Measurements from ENCODE around the gene SENP6.

Gene SENP6

DNA sequence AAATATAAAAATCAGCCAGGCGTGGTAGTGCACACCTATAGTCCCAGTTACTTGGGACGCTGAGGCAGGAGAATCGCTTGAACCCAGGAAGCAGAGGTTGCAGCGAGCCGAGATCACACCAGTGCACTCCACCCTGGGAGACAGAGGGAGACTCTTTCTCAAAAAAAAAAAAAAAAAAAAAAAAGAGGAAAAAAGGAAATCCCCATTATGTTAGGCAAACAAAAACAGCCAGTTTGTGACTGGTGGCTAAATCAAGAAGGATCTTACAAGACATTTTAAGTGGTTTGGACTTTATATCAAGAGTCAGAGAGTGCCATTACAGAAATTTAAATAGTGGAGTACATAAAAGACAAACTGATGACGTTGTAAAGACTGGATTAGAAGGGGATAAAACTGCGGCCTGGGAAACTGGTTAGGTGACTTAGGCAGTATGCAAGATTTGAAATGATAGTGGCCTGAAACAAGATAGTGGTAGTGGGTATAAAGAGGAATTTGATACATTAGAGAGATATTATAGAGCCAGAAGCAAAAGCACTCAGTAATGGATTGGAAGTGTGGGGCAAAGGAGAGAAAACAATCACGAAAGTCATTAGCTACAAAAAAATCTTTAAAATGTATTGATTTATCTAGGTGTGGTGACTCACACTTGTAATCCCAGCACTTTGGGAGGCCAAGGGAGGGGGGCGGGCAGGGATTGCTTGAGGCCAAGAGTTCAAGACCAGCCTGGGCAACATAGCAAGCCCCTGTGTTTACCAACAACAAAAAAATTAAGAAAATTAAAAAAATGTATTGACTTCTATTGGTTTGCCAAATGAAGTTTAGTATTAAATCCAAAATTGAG lies 145.7 kb downstream of the SENP6 start:
- no peak for DNase-seq (ENCODE audit: low read depth in 1 of 2, low spot score in 1 of 2)

DNA sequence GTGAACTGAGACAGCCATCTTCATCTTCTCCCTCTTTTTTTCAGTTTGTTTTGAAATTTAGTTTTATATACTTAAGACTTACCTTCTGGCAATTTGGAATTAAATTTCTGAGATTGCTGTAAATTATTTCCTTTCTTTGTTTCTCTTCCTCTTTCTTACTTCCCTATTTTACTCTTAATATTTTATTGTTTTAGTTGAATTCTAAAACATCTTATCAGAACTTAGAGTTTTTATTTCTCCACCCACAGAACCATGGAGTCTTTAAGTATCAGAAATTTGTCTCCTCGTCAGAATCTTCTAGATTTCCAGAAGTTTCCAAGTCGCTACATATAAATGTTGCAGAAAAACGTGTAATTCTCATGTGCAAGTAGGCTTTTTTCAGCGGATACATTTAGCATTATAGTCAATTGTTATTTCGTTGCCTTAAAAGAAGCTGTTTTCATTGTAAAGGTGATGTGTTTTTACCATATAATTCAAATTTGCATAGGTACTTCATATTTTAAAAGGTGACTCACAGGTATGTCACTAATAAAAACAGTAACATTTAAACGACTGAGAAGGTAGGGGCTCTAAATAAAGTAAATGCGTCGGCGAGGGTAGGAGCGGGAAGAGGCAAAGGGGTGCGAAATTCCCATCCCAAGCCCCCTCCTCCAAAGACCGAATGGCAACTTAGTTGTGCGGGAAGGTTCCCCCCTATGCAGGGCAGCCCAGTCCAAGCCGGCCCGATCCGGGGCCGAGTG lies 146.5 kb downstream of the SENP6 start:
- DNase-seq (ENCODE audit: low read depth in 1 of 2, low spot score in 1 of 2): no peak

DNA sequence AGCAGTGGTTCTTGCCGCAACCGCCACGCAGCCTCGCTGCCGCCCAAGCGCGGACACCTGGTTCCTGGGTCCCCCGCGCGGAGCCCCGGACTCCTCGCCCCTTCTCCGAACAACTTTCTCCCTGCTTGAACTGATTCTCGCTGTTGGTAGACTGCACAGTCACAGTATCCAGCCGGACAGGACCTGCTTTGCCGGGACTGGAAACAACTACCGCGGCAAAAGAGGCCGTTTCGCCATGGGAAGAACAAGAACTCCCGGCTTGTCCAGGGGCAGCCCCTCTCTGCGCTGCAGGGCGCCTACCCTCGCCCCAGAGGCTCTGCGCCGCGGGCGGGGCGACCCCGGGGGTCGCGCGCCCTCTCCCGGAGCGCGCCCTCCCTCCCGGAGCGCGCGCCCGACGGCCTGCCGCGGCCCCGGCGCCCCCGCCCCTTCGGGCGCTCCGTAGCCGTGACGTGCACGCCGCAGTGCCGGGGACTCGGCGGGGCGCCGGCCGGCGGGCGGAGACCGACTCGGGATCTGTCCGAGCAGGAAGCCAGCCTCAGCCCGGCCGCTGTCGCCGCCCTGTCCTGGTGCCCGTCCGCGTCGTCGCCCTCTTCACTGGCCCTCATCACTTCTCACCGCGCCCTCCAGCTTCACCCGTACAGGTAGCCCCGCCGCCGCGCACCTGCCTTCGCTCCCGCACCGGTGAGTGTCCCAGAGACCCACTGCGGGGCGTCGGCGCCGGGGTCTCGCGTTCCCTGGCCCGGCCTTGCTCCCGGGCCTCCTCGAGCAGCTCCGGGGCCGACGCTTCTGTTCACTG lies 147.3 kb downstream of the SENP6 start, which contains the start of gene MYO6:
Gene MYO6, plus strand, starts transcription at position 497 of the 796 bp plus-strand sequence. CDS start 68,309 bp downstream, outside the sequence.
- no peak for DNase-seq (ENCODE audit: low read depth in 1 of 2, low spot score in 1 of 2)

DNA sequence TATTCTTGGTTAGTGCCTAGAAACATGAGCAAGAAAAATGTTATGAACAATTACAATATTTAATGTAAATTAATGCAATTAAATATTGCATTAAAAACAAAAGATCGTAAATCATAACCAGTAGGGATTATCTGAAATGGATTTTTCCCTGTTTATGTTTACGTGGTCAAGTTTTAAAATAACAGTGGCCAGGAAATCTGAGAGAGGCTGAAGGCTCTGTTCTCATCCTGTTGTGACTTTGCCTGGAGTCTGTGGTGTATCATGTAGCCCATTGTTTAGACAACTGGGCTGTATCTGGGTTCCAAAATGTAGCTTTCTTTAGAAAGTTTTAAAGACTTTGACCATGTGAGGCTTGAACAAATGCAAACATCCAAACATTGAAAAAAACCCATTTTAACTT lies 149.8 kb downstream of the SENP6 start:
- DNase-seq (ENCODE audit: low read depth in 1 of 2, low spot score in 1 of 2): no peak

DNA sequence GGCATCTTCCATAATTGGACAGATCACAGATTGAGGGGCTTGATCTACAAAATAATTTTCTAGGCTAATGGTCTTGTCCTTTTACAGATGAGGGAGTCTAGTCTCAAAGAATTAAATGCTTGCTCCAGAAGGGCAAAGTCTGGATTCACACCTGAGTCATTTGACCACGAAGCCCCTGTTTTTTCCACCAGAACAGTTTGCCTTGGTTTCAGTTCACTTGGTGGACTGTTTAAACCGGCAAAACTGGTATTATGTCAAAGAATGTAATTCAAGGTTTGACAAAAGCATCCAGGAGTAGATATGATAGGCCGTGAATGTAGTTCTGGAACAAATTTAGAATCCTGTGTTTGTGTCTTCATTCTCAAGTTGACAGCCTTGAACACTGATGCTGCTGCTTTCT lies 150.7 kb downstream of the SENP6 start:
- no peak for DNase-seq (ENCODE audit: low read depth in 1 of 2, low spot score in 1 of 2)

DNA sequence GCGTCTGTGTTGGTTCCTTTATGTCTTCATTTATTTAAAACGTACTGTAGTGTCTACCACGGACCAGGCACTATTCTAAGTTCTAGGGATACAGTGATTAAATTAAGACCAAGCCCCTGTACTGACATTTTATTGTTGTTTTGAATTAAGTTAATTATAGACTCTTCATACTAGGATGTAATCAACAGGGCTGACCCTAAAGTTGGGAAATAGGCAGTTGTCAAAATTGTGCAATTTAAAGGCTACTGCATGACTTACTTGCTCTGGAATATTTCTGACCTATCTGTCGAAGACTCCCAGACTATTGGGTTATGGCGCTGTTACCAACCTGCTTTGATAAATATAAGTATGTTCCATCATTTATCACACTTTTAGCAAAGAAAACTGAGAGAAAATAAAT lies 154.0 kb downstream of the SENP6 start:
- DNase-seq (ENCODE audit: low read depth in 1 of 2, low spot score in 1 of 2): no peak

DNA sequence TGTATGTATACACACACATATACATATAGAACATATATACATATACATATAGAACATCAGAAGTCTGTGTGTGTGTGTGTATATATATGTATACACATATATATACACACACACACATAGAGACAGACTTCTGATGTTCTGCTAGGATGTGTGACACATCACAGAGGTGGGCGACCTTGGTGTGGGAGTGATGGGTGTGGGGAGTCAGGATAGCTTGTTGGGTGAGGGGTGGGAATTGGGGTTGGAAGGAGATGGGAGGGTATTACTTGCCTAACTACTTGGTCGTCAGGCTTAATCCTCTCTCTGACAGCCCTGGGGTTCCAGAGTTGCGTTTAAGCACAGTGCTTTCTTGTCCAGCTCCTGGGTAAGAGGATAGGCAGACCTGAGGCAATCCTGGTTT lies 155.6 kb downstream of the SENP6 start:
- DNase-seq (ENCODE audit: low read depth in 1 of 2, low spot score in 1 of 2): no peak

DNA sequence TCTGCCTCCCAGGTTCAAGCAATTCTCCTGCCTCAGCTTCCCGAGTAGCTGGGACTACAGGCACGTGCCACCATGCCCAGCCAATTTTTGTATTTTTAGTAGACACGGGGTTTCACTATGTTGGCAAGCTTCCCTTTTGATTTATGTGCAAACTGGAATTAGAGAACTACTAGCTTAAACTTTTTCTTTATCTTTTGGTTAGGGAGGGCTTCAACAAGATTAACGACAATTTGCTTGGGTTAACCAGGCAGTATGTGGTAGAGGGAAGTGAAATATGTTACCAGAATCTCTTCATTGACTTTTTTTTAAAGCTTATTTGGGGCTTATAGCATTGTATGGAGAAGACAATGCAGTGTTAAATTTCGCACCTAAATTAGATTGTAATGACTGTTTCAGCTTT lies 156.4 kb downstream of the SENP6 start:
- no peak for DNase-seq (ENCODE audit: low read depth in 1 of 2, low spot score in 1 of 2)

DNA sequence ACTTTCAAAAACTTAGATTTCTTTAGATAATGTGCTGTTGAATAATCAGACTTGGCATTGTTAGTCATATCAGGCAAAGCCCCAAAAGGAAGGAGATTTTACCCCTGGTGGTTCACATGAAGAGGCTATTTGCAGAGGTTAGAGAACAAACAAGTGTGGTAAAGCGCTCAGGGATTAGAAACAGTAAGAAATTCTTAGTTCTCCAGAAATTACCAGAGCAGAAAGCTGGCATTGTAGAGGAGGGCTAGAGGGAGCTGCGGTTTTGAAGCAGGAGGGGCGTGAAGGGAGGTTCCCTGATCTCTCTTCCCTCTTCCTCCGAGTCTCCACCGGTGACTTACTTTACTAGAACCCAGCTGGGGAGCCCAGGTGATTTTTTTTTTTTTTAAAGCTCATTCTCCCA lies 157.5 kb downstream of the SENP6 start:
- no peak for DNase-seq (ENCODE audit: low read depth in 1 of 2, low spot score in 1 of 2)

DNA sequence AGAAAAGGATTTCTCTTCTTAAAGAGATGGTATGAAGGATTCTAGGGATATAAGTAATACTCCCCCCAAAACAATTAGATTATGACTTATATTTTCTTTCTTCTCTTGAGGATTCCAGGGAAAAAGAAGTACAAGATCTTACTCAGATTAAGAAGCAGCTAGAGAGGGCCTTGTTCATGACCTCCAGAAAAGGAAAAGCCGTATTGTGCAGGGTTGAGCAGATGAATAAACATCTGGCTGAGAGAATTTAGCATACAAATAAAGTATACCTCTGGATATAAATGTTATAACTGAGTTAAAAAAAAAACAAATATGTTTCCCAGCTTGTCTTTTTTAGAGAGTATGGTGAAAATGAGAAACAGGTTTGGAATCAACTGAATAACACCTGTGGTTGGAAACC lies 158.6 kb downstream of the SENP6 start:
- DNase-seq (ENCODE audit: low read depth in 1 of 2, low spot score in 1 of 2): no peak

DNA sequence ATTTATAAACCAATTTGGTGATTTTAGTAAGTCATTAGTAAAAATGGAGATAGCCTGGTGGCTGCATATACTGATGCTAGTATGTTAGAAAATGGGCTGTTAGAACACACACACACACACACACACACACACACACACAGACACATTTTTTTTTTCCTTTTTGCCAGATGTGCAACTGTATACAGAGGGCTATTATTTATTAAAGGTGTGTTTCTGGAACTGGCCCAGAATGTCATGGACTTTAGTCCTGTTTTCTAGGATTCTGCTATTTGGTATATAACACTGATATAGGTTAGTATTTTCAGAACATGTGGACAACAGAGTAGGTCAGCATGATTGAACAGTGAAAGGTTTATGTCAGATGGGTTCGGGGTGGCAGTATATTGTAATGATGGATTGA lies 159.8 kb downstream of the SENP6 start:
- no peak for DNase-seq (ENCODE audit: low read depth in 1 of 2, low spot score in 1 of 2)

DNA sequence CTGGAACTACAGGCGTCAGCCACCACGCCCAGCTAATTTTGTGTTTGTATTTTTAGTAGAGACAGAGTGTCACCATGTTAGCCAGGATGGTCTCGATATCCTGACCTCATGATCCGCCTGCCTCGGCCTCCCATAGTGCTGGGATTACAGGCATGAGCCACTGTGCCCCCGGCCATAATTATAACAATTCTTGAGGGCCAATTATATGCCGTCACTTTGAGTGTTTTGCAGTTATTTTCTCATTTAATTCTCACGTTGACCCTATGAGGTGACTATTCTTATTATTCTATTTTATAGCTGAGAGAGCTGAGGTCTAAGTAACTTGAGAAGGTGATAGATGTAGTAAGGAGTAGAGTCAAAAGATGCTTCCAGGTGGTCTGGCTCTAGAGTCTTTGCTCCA lies 160.4 kb downstream of the SENP6 start:
- no peak for DNase-seq (ENCODE audit: low read depth in 1 of 2, low spot score in 1 of 2)

DNA sequence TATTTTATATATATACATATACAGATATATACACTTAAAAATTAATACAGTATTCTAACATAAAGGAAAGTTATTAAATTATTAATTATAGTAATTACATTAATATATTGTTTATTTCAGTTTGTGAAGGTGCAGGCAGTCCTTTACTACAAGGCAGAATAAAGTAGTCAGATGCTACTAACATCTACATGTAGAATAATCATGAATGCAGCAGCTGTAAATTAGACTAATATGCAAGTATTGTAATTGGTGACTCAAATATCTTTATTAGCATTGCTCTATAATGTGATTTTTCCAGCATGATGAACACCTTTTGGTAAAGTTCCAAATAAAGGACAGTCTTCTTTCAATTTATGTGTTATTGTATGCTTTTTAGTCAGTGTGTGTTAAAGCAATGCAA lies 164.7 kb downstream of the SENP6 start:
- DNase-seq (ENCODE audit: low read depth in 1 of 2, low spot score in 1 of 2): no peak
